Astrocyte (in vitro differentiated cells and primary cell): ENCODE results near the gene PAM.

Experiments used
- CTCF ChIP-seq: IDR thresholded peaks from 2 replicates; pipeline ENCODE4 v1.5.1; 2011; ENCODE audit warnings: low read depth, mild to moderate bottlenecking, inconsistent platforms, low read length, moderate library complexity; ENCODE audit not compliant: insufficient read depth
- EZH2 ChIP-seq: IDR thresholded peaks from 2 replicates; pipeline ENCODE4 v1.6.1; 2012; ENCODE audit warnings: mild to moderate bottlenecking, low read length, inconsistent platforms; ENCODE audit not compliant: insufficient read depth

DNA sequence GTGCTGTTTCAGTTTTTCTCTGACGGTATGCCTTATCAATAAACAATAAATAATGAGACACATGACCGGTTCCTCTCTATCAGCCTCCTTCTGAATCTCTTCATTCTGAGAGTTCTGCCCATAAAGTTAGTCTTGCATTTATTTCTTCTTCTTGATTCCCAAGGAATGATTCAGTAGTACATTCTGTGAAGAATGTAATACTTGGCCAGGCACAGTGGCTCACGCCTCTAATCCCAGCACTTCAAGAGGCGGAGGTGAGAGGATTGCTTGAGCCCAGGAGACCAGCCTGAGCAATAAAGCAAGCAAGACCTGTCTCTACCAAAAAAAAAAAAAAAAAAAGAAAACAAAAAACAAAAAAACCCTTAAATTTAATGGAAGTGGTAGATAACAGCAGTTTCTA, 53.9 kb downstream of the PAM start:
- no peak for TF ChIP-seq CTCF
- TF ChIP-seq EZH2: no peak
